Activated naive CD8-positive, alpha-beta T cell treated with anti-CD3 and anti-CD28 coated beads, Interleukin-2, amount 50 U/mL, for 16 hours (primary cell): ENCODE results near the gene ZNF324.
"Not testable (repeated sequence)": the region's sequence is repeated elsewhere in the genome, so short reads cannot be mapped to it uniquely, and the experiment has no call there.

Experiments
- DNase-seq: peaks from one replicate; pipeline ENCODE4 v3.0.0-alpha.2; 2020; ENCODE audit warnings: low read depth, low spot score

ZNF324 gene

DNA sequence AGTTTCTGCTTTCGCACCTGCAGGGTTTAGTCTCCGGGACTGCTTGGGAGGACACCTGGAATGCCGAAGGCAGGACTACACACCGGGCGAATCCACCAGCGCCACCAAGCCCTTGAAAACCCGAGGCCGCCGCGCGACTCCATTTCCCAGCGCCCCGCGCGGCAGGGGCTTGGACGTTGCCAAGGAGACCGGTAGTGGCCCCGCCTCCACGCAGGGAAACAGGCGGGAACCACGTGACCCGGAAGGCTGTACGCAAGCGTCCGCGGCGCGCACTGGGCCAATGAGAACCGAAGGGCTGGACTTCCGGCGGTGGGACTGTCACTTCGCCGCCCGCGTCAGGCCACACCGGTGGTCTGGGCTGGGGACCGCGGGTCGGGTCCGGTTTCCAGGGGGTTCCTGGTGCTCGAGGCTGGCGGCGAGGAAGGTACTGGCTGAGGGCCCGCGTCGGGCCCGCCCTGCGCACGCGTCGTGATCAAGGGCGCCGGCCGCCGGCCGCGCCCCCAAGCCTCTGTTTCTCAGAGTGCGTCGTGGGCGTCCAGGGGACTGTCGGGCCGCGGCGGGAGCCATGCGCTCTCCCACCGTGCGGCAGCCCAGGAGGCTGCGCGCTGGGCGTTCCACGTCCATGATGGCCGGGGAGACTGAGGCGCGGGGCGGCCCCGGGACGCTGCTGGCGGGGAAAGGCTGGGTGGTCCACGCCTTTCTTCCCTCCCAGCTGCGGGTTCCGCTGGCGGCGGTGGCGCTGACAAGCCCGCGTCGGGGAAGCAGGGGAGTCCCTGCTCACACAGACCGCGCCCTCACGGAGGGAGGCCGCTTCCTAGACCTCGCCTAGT is at the start of gene ZNF324:
TSS of gene ZNF324 (plus strand) at position 321 of the 830 bp plus-strand sequence. CDS start 2,106 bp downstream, outside the sequence.
- peak; percentile 96 for DNase-seq

DNA sequence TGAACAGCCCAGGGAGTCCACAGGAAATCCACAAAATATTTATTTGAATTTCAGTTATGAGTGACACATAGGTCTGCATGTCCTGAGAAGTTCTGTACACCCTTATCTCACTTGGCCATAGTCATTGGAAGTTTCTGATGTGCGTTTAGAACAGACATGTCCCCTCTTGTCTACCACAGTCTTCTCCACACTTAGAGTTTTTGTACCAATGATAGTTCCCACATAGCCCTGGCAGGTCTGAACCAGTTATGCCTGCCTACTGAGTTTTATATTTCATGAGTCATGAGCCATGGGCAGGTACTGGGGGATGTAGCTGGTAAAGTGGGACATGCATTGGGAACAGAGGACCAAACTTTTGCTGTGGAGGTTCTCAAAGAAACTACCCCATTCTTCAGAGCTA is 38.3 kb upstream of the ZNF324 start:
- no peak for DNase-seq

- no peak for DNase-seq
Measured at GRCh38 chr19:58429745-58430144, 37.1 kb upstream of the ZNF324 start.

- DNase-seq = no peak
Measured at GRCh38 chr19:58434217-58434616, 32.7 kb upstream of the ZNF324 start.

- DNase-seq = peak; percentile 84
Measured at GRCh38 chr19:58439576-58440554, 27.0 kb upstream of the ZNF324 start, which contains the start of gene ZNF132. Gene ZNF132, minus strand, starts transcription at chr19:58440153. Its CDS starts 332 bp downstream, at chr19:58439821.

DNA sequence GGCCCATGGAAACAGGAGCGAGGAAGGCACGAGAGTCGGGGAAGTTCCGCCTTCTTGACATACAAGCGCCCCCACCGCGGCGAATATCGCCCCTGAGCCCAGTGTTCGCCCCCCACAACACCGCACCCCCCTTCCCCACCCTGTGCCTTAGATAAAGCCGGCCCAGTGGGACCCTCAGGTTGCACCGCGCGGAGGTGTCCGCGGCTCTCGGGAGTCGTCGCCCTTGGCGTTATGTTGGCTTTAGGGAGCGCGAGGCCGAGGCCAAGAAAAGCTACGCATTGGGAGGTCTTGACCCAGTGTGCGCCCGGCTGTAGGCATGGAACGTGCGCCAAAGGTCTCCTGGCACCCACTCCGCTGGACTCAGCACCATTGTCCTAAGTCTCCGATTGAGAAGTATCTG is 26.3 kb upstream of the ZNF324 start:
- DNase-seq = no peak

DNA sequence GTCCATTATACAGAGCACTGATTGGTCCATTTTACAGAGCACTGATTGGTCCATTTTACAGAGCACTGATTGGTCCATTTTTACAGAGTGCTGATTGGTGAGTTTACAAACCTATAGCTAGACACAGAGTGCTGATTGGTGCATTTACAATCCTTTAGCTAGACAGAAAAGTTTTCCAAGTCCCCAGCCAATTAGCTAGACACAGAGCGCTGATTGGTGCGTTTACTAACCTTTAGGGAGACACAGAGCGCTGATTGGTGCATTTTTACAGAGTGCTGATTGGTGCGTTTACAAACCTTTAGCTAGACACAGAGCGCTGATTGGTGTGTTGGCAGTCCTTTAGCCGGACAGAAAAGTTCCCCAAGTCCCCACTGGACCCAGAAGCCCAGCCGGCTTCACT is 23.9 kb upstream of the ZNF324 start:
- DNase-seq = not testable (repeated sequence)

- not testable (repeated sequence) for DNase-seq
Measured at GRCh38 chr19:58448860-58449259, 18.0 kb upstream of the ZNF324 start.

- not testable (repeated sequence) for DNase-seq
Measured at GRCh38 chr19:58449980-58450379, 16.9 kb upstream of the ZNF324 start.

- no peak for DNase-seq
Measured at GRCh38 chr19:58450856-58451357, 16.0 kb upstream of the ZNF324 start.

- peak; percentile 96 for DNase-seq
Measured at GRCh38 chr19:58451358-58452101, 15.3 kb upstream of the ZNF324 start, which contains the start of gene ZNF324B. Gene ZNF324B, plus strand, starts transcription at chr19:58451622. Its CDS starts 2,080 bp downstream, at chr19:58453702.

GRCh38 chr19:58453743-58454142 is 13.1 kb upstream of the ZNF324 start:
- no peak for DNase-seq

GRCh38 chr19:58455306-58455705 is 11.6 kb upstream of the ZNF324 start:
- DNase-seq = no peak

- DNase-seq = no peak
Measured at GRCh38 chr19:58456111-58456510, 10.8 kb upstream of the ZNF324 start.

- DNase-seq = no peak
Measured at GRCh38 chr19:58460039-58460438, 6.8 kb upstream of the ZNF324 start.

- no peak for DNase-seq
Measured at GRCh38 chr19:58466089-58466759, 656 bp upstream of the ZNF324 start.

- DNase-seq = no peak
Measured at GRCh38 chr19:58468216-58468839, 1.4 kb downstream of the ZNF324 start.

DNA sequence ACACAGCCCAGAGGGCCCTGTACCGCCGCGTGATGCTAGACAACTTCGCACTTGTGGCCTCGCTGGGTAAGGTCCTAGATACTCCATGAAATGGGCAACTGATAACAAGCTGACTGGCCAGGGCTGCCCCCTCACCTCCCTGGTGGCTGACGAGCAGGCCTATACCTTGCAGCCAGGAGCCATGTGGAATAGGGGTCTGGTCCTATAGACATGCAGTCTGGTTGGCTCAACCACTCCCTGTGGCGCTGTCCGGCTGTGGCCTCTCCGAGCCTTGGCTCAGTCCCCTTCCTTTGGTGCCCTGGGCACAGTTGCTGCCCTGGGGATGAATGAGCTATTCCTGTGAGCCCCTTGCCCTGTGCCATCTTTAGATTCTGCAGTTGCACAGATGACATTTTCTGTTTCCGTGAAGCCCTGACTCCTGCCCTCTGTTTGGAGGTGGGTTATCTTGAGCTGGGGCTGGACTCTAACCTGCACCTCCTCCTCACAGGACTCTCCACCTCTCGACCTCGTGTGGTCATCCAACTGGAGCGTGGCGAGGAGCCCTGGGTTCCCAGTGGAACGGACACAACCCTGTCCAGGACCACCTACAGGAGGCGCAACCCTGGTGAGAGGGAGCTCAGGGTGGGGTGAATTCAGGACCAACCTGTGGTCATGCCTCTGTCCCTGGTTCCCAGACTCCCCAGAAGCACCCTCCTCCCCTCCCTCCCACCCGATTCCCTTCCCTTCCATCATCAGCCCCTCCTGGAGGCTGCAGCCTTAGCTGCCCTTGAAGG is 2.5 kb downstream of the ZNF324 start:
- DNase-seq = no peak

DNA sequence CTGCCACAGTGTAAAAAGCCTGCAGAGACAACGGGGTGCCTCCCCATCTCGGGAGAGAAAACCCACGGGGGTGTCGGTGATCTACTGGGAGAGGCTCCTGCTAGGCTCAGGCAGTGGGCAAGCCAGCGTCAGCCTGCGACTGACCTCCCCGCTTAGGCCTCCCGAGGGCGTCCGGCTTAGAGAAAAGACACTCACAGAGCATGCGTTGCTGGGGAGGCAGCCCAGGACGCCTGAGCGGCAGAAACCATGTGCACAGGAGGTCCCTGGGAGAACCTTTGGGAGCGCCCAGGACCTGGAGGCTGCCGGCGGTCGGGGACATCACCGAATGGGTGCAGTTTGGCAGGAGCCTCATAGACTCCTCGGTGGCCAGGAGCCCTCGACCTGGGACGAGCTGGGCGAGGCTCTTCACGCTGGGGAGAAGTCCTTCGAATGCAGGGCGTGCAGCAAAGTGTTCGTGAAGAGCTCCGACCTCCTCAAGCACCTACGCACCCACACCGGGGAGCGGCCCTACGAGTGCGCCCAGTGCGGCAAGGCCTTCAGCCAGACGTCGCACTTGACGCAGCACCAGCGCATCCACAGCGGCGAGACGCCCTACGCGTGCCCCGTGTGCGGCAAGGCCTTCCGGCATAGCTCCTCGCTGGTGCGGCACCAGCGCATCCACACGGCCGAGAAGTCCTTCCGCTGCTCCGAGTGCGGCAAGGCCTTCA is 4.1 kb downstream of the ZNF324 start:
- DNase-seq = not testable (repeated sequence)
